A673 (cell line): ENCODE data around the gene CXCL12. TPM values are rescaled to one million over a fixed set of nuclear protein-coding genes. Genes with fewer than 3 reads are reported as not detected.

ENCODE experiments used
- BruUV-seq: library from RNA; stranded (reverse); fragments of 400-500 nt; replicated peaks from 2 replicates; lab custom pipeline; 2021; lab: Mats Ljungman, UMichigan
- CTCF ChIA-PET: fragments of 300-600 bp; sonication (Branson Sonifier 250); formaldehyde crosslinking; loops from one replicate; lab custom pipeline; 2022; ENCODE audit warnings: antibody characterized with exemption; lab: Charles Lee
- POLR2A ChIA-PET: fragments of 300-600 bp; sonication (Branson Sonifier 250); formaldehyde crosslinking; loops from one replicate; lab custom pipeline; 2022; ENCODE audit warnings: antibody characterized with exemption; ENCODE audit not compliant: low non-redundant PET; lab: Charles Lee
- DNase-seq: peaks from one replicate; pipeline ENCODE4 v3.0.0-alpha.2; 2015; ENCODE audit warnings: low spot score
- H3K27ac ChIP-seq: fragments of 200-600 bp; sonication (generic); 2 replicates; pipeline ENCODE4 v1.5.1; 2016; ENCODE audit warnings: mixed run types, low read depth, mild to moderate bottlenecking, mixed read lengths, antibody characterized with exemption, low read length; ENCODE audit not compliant: poor library complexity, severe bottlenecking
- H3K27me3 ChIP-seq: fragments of 200-600 bp; sonication (generic); replicated peaks from 2 replicates; pipeline ENCODE4 v1.6.1; 2017; ENCODE audit warnings: mixed run types, low read depth, mild to moderate bottlenecking, mixed read lengths, antibody characterized with exemption, low read length; ENCODE audit not compliant: insufficient read depth, poor library complexity
- H3K36me3 ChIP-seq: fragments of 200-600 bp; sonication (generic); 2 replicates; pipeline ENCODE4 v1.6.1; 2016; ENCODE audit warnings: mixed run types, mild to moderate bottlenecking, mixed read lengths, antibody characterized with exemption, low read length; ENCODE audit not compliant: insufficient read depth, poor library complexity, severe bottlenecking
- H3K4me1 ChIP-seq: fragments of 200-600 bp; sonication (generic); 2 replicates; pipeline ENCODE4 v1.6.1; 2017; ENCODE audit warnings: mixed run types, mild to moderate bottlenecking, mixed read lengths, antibody characterized with exemption, low read length; ENCODE audit not compliant: insufficient read depth, poor library complexity, severe bottlenecking
- H3K4me3 ChIP-seq: fragments of 200-600 bp; sonication (generic); 2 replicates; pipeline ENCODE4 v1.5.1; 2016; ENCODE audit warnings: low read depth, mixed run types, mild to moderate bottlenecking, mixed read lengths, low read length; ENCODE audit not compliant: poor library complexity, severe bottlenecking
- H3K9me3 ChIP-seq: fragments of 200-600 bp; sonication (generic); 2 replicates; pipeline ENCODE4 v1.6.1; 2016; ENCODE audit warnings: mixed run types, low read depth, mild to moderate bottlenecking, mixed read lengths, antibody characterized with exemption, low read length; ENCODE audit not compliant: poor library complexity, severe bottlenecking
- CTCF ChIP-seq: fragments of 300-800, 200-600 bp; sonication (generic); conservative IDR thresholded peaks from 2 replicates; pipeline ENCODE4 v1.5.1; 2017; ENCODE audit warnings: low read depth, mild to moderate bottlenecking, antibody characterized with exemption, low read length, moderate library complexity, mixed read lengths
- EZH2 ChIP-seq: fragments of 200-600 bp; sonication (generic); IDR thresholded peaks from 2 replicates; pipeline ENCODE4 v1.6.1; 2017; ENCODE audit warnings: borderline replicate concordance, low read depth, mild to moderate bottlenecking, mixed read lengths, antibody characterized with exemption, low read length; ENCODE audit not compliant: poor library complexity, severe bottlenecking
- intact Hi-C: fragments of 100-400 bp; cut with micrococcal nuclease; formaldehyde crosslinking; loops from one replicate; pipeline ENCODE4 v1.10.0; 2022; ENCODE audit not compliant: unreplicated experiment
- total RNA-seq: library from RNA; stranded (reverse); gene quantifications from 2 replicates; pipeline ENCODE4 v1.2.3, GENCODE V29; 2021

The CXCL12 gene
- total RNA-seq, 1 experiment from 2014 or later = 0.30 TPM

GRCh38 chr10:44389556-44389955, 4.7 kb upstream of the CXCL12 start:
- Histone ChIP-seq H3K4me1 (no peaks in the 10 kb centered on the region), H3K9me3 (no peaks in the 10 kb centered on the region), H3K27ac (no peak overlapping the region), H3K27me3 (peaks cover 12% of the 10 kb centered on the region), H3K36me3 (no peaks in the 10 kb centered on the region), H3K4me3 (no peak overlapping the region)
- BruUV-seq = no TSS peak
- TF ChIP-seq EZH2 = no peak
- TF ChIP-seq CTCF = no peak
- DNase-seq = no peak
- intact Hi-C loops = loop anchor here (5.0 kb wide), 3 partner anchors 468 to 717 kb away; no protein-coding TSS in a partner anchor
- ChIA-PET CTCF (no interaction called here), POLR2A (no interaction called here)

GRCh38 chr10:44389150-44389549, 4.3 kb upstream of the CXCL12 start:
- no peaks in the 10 kb centered on the region for H3K9me3 ChIP-seq
- TF ChIP-seq EZH2 (no peak), CTCF (no peak)
- H3K4me3 ChIP-seq = no peak overlapping the region
- ChIA-PET POLR2A (no interaction called here), CTCF (no interaction called here)
- H3K4me1 ChIP-seq = no peaks in the 10 kb centered on the region
- no peaks in the 10 kb centered on the region for H3K36me3 ChIP-seq
- DNase-seq = no peak
- H3K27me3 ChIP-seq = peaks cover 16% of the 10 kb centered on the region
- no peak overlapping the region for H3K27ac ChIP-seq
- BruUV-seq = no TSS peak
- intact Hi-C loops = loop anchor here (5.0 kb wide), 3 partner anchors 468 to 717 kb away; no protein-coding TSS in a partner anchor

- no peak overlapping the region for H3K4me3 ChIP-seq
- peaks cover 21% of the 10 kb centered on the region for H3K27me3 ChIP-seq
- H3K27ac ChIP-seq = no peak overlapping the region
- ChIA-PET CTCF (no interaction called here), POLR2A (no interaction called here)
- TF ChIP-seq CTCF (no peak), EZH2 (no peak)
- no peaks in the 10 kb centered on the region for H3K9me3 ChIP-seq
- BruUV-seq = no TSS peak
- intact Hi-C loops = loop anchor here (5.0 kb wide), 3 partner anchors 469 to 716 kb away; no protein-coding TSS in a partner anchor
- DNase-seq = no peak
- no peaks in the 10 kb centered on the region for H3K4me1 ChIP-seq
- no peaks in the 10 kb centered on the region for H3K36me3 ChIP-seq
These were observed 3.7 kb upstream of the CXCL12 start for GRCh38 chr10:44388641-44389040.
